HCT116 (cell line): Measurements from ENCODE around the gene LSS.

Experiments
- ATF3 ChIP-seq: IDR thresholded peaks from 2 replicates; pipeline ENCODE4 v1.6.1; 2012
- CEBPB ChIP-seq: IDR thresholded peaks from 2 replicates; pipeline ENCODE4 v1.6.1; 2012; ENCODE audit warnings: low read depth
- EZH2 ChIP-seq: fragments of 200-600 bp; sonication (generic); IDR thresholded peaks from 2 replicates; pipeline ENCODE4 v1.6.1; 2017; ENCODE audit warnings: antibody characterized with exemption, mixed run types
- POLR2A ChIP-seq: IDR thresholded peaks from 2 replicates; pipeline ENCODE4 v1.7.0; 2011; ENCODE audit warnings: borderline replicate concordance; ENCODE audit not compliant: insufficient read depth, insufficient read length; ENCODE audit errors: extremely low read depth
- POLR2AphosphoS5 ChIP-seq: IDR thresholded peaks from 2 replicates; pipeline ENCODE4 v1.6.1; 2011; ENCODE audit warnings: mild to moderate bottlenecking, low read depth, low read length, moderate library complexity
- SIN3A ChIP-seq: IDR thresholded peaks from 2 replicates; pipeline ENCODE4 v1.6.1; 2012; ENCODE audit warnings: low read depth
- YY1 ChIP-seq: IDR thresholded peaks from 2 replicates; pipeline ENCODE4 v1.6.1; 2011; ENCODE audit warnings: low read length, low read depth, moderate library complexity, mild to moderate bottlenecking; ENCODE audit not compliant: insufficient replicate concordance; ENCODE audit errors: extremely low read depth
- ZNF274 ChIP-seq: fragments of 200-500 bp; sonication (Bioruptor generic); IDR thresholded peaks from 2 replicates; pipeline ENCODE4 v1.6.1; 2014; ENCODE audit warnings: mild to moderate bottlenecking, low read depth, low read length, inconsistent platforms
- TF ChIP-seq, protein P1 (sequence below): IDR thresholded peaks from 2 replicates; pipeline ENCODE4 v1.6.1; 2012
- TF ChIP-seq, protein P2 (sequence below), 3 experiments: fragments of 200-600 bp in 1 of 3; sonication (generic) in 1 of 3; IDR thresholded peaks in 2 of 3; conservative IDR thresholded peaks in 1 of 3; 2 replicates each; pipeline ENCODE4 v1.5.1; 2012 to 2017; ENCODE audit warnings: low read depth in 2 of 3, low read length in 2 of 3, antibody characterized with exemption in 1 of 3, borderline replicate concordance in 1 of 3, control low read depth in 1 of 3, mild to moderate bottlenecking in 1 of 3, mixed read lengths in 1 of 3, mixed run types in 1 of 3, moderate library complexity in 1 of 3; ENCODE audit not compliant: insufficient read depth in 1 of 3

GRCh38 chr21:46199436-46200373 lies 28.9 kb downstream of the LSS start:
- TF ChIP-seq CEBPB = no peak
- TF ChIP-seq YY1 = no peak
- TF ChIP-seq, protein P1, sequence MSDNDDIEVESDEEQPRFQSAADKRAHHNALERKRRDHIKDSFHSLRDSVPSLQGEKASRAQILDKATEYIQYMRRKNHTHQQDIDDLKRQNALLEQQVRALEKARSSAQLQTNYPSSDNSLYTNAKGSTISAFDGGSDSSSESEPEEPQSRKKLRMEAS = no peak
- no peak for TF ChIP-seq ATF3
- TF ChIP-seq POLR2AphosphoS5 = no peak
- no peak for TF ChIP-seq ZNF274
- TF ChIP-seq, protein P2, sequence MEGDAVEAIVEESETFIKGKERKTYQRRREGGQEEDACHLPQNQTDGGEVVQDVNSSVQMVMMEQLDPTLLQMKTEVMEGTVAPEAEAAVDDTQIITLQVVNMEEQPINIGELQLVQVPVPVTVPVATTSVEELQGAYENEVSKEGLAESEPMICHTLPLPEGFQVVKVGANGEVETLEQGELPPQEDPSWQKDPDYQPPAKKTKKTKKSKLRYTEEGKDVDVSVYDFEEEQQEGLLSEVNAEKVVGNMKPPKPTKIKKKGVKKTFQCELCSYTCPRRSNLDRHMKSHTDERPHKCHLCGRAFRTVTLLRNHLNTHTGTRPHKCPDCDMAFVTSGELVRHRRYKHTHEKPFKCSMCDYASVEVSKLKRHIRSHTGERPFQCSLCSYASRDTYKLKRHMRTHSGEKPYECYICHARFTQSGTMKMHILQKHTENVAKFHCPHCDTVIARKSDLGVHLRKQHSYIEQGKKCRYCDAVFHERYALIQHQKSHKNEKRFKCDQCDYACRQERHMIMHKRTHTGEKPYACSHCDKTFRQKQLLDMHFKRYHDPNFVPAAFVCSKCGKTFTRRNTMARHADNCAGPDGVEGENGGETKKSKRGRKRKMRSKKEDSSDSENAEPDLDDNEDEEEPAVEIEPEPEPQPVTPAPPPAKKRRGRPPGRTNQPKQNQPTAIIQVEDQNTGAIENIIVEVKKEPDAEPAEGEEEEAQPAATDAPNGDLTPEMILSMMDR (IDR thresholded peaks at IDR 0.05 in 2 of 3, conservative IDR thresholded peaks at IDR 0.05 in 1 of 3; ENCODE audit: borderline replicate concordance in 1 of 3, insufficient read depth in 1 of 3, low read depth in 2 of 3, low read length in 2 of 3) = no peak
- no peak for TF ChIP-seq POLR2A
- no peak for TF ChIP-seq SIN3A
- no peak for TF ChIP-seq EZH2
